ENCODE data around the gene PDE6B.

GRCh38 chr4:651884-652642 is 26.7 kb downstream of the PDE6B start:
- no peak for TF ChIP-seq POLR2AphosphoS5 (IDR thresholded peaks at IDR 0.05)
- TF ChIP-seq, protein P1, sequence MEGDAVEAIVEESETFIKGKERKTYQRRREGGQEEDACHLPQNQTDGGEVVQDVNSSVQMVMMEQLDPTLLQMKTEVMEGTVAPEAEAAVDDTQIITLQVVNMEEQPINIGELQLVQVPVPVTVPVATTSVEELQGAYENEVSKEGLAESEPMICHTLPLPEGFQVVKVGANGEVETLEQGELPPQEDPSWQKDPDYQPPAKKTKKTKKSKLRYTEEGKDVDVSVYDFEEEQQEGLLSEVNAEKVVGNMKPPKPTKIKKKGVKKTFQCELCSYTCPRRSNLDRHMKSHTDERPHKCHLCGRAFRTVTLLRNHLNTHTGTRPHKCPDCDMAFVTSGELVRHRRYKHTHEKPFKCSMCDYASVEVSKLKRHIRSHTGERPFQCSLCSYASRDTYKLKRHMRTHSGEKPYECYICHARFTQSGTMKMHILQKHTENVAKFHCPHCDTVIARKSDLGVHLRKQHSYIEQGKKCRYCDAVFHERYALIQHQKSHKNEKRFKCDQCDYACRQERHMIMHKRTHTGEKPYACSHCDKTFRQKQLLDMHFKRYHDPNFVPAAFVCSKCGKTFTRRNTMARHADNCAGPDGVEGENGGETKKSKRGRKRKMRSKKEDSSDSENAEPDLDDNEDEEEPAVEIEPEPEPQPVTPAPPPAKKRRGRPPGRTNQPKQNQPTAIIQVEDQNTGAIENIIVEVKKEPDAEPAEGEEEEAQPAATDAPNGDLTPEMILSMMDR (IDR thresholded peaks at IDR 0.05): no peak
- TF ChIP-seq POLR2A (IDR thresholded peaks at IDR 0.05): no peak
- TF ChIP-seq EP300 (IDR thresholded peaks at IDR 0.05): no peak

All from gastroesophageal sphincter (tissue), 3 donors.